Chondrocyte (in vitro differentiated cells): ENCODE results near the gene APOBEC4. TPM values are rescaled to one million over a fixed set of nuclear protein-coding genes. Genes with fewer than 3 reads are reported as not detected.
A peak's percentile ranks its signal among the peaks of the same experiment; 100 is the strongest.

Experiments used
- DNase-seq: peaks from one replicate; pipeline ENCODE4 v3.0.0; 2021; ENCODE audit warnings: mixed read lengths, low spot score
- H3K27ac Mint-ChIP-seq: one replicate; pipeline ENCODE4 v1.8.0; 2021; ENCODE audit warnings: mild to moderate bottlenecking, moderate library complexity, mixed read lengths; ENCODE audit not compliant: unreplicated experiment
- H3K27me3 Mint-ChIP-seq: 2 replicates; pipeline ENCODE4 v1.8.0; 2021; ENCODE audit warnings: low read depth, mixed read lengths
- H3K36me3 Mint-ChIP-seq: 2 replicates; pipeline ENCODE4 v1.8.0; 2021; ENCODE audit warnings: low read depth, mixed read lengths
- H3K4me1 Mint-ChIP-seq: 2 replicates; pipeline ENCODE4 v1.8.0; 2021; ENCODE audit warnings: low read depth, mild to moderate bottlenecking, mixed read lengths
- H3K4me3 Mint-ChIP-seq: one replicate; pipeline ENCODE4 v1.8.0; 2021; ENCODE audit warnings: mild to moderate bottlenecking, moderate library complexity, mixed read lengths; ENCODE audit not compliant: unreplicated experiment
- H3K9me3 Mint-ChIP-seq: 2 replicates; pipeline ENCODE4 v1.8.0; 2021; ENCODE audit warnings: low read depth, mixed read lengths
- CTCF ChIP-seq: fragments of 200-600 bp; sonication (generic); IDR thresholded peaks from 2 replicates; pipeline ENCODE4 v1.5.0; 2021; ENCODE audit warnings: antibody characterized with exemption, mild to moderate bottlenecking, moderate library complexity
- long read RNA-seq: library from polyadenylated mRNA; stranded (forward); transcript quantifications from one replicate; pipeline ENCODE4 v2.0.0, GENCODE V29; 2021
- total RNA-seq: library from RNA; stranded (reverse); gene quantifications from 3 replicates; pipeline ENCODE4 v1.2.1, GENCODE V29; 2021

Gene APOBEC4
- total RNA-seq, result not detected in 3 replicates
- long read RNA-seq, result 0 reads

- Mint-ChIP-seq H3K4me3 (no peak within 1 kb of the TSS), H3K27me3 (no peaks in the 10 kb centered on the region), H3K36me3 (no peaks in the 10 kb centered on the region), H3K27ac (no peak within 1 kb of the TSS), H3K9me3 (no peaks in the 10 kb centered on the region), H3K4me1 (peaks cover 19% of the 10 kb centered on the region)
- DNase-seq, result no peak
- TF ChIP-seq CTCF, result no peak
These were observed at the start of gene APOBEC4 for GRCh38 chr1:183652547-183653461. Gene APOBEC4, minus strand, starts transcription at chr1:183653316. Its CDS starts 4,535 bp downstream, at chr1:183648781.

- H3K27ac Mint-ChIP-seq, result no peak overlapping the region
- H3K4me3 Mint-ChIP-seq, result no peak overlapping the region
These were observed 49.7 kb upstream of the APOBEC4 start for GRCh38 chr1:183702813-183703198.

GRCh38 chr1:183702087-183702812 lies 49.1 kb upstream of the APOBEC4 start:
- Mint-ChIP-seq H3K9me3 (no peaks in the 10 kb centered on the region), H3K27ac (no peak overlapping the region), H3K36me3 (peaks cover 2% of the 10 kb centered on the region), H3K27me3 (no peaks in the 10 kb centered on the region), H3K4me3 (no peak overlapping the region), H3K4me1 (peaks cover 20% of the 10 kb centered on the region)
- TF ChIP-seq CTCF, result no peak
- no peak for DNase-seq

More at GRCh38 chr1:183702813-183703198, 49.7 kb upstream of the APOBEC4 start:
- no peaks in the 10 kb centered on the region for H3K27me3 Mint-ChIP-seq
- H3K9me3 Mint-ChIP-seq, result no peaks in the 10 kb centered on the region
- peaks cover 2% of the 10 kb centered on the region for H3K36me3 Mint-ChIP-seq
- no peak for DNase-seq
- TF ChIP-seq CTCF, result no peak
- peaks cover 20% of the 10 kb centered on the region for H3K4me1 Mint-ChIP-seq

- Mint-ChIP-seq H3K27ac (peak overlapping the region; percentile 69), H3K9me3 (no peaks in the 10 kb centered on the region), H3K27me3 (no peaks in the 10 kb centered on the region), H3K36me3 (peaks cover 2% of the 10 kb centered on the region), H3K4me1 (peaks cover 20% of the 10 kb centered on the region), H3K4me3 (no peak overlapping the region)
- no peak for DNase-seq
- TF ChIP-seq CTCF, result no peak
These were observed 46.6 kb upstream of the APOBEC4 start for GRCh38 chr1:183699616-183700160.
